Osteoblast (primary cell): Measurements from ENCODE around the gene NCS1. TPM values are rescaled to one million over a fixed set of nuclear protein-coding genes. Genes with fewer than 3 reads are reported as not detected.
A peak's percentile ranks its signal among the peaks of the same experiment; 100 is the strongest.

Source experiments
- DNase-seq: peaks from one replicate; pipeline ENCODE4 v3.0.0; 2011; ENCODE audit warnings: low spot score, mixed read lengths; ENCODE audit not compliant: insufficient read length; ENCODE audit errors: missing footprints
- H2AFZ ChIP-seq: 2 replicates; pipeline ENCODE4 v1.6.0; 2011; ENCODE audit warnings: mild to moderate bottlenecking, low read length
- H3K27ac ChIP-seq: 2 replicates; pipeline ENCODE4 v1.5.1; 2011; ENCODE audit warnings: mild to moderate bottlenecking, low read depth, low read length, moderate library complexity
- H3K27me3 ChIP-seq: 2 replicates; pipeline ENCODE4 v1.6.0; 2012; ENCODE audit warnings: mild to moderate bottlenecking, control low read depth, inconsistent platforms, low read length, moderate library complexity; ENCODE audit not compliant: insufficient read depth
- H3K36me3 ChIP-seq: 2 replicates; pipeline ENCODE4 v1.5.1; 2011; ENCODE audit warnings: mild to moderate bottlenecking, low read length, control low read depth, moderate library complexity; ENCODE audit not compliant: insufficient read depth
- H3K4me1 ChIP-seq: 2 replicates; pipeline ENCODE4 v1.5.1; 2011; ENCODE audit warnings: mild to moderate bottlenecking, low read length, control low read depth, moderate library complexity; ENCODE audit not compliant: insufficient read depth
- H3K4me2 ChIP-seq: 2 replicates; pipeline ENCODE4 v1.6.0; 2011; ENCODE audit warnings: mild to moderate bottlenecking, low read length; ENCODE audit not compliant: insufficient read depth
- H3K4me3 ChIP-seq: fragments of 200-600 bp; sonication (generic); 3 replicates; pipeline ENCODE4 v1.5.1; 2012; ENCODE audit warnings: mild to moderate bottlenecking, low read length, inconsistent platforms; ENCODE audit not compliant: insufficient read depth
- H3K79me2 ChIP-seq: 2 replicates; pipeline ENCODE4 v1.6.0; 2012; ENCODE audit warnings: mild to moderate bottlenecking, low read length, control low read depth, inconsistent platforms; ENCODE audit not compliant: insufficient read depth
- H3K9me3 ChIP-seq: 2 replicates; pipeline ENCODE4 v1.5.1; 2011; ENCODE audit warnings: low read depth, low read length, control low read depth
- H4K20me1 ChIP-seq: 2 replicates; pipeline ENCODE4 v1.6.0; 2012; ENCODE audit warnings: mild to moderate bottlenecking, low read length, control low read depth; ENCODE audit not compliant: insufficient read depth
- total RNA-seq: library from RNA; depleted of rRNA; stranded (reverse); fragments of >200 nt; gene quantifications from 2 replicates; pipeline ENCODE4 v1.2.3, GENCODE V29; 2012
- TF ChIP-seq, protein P1 (sequence below): IDR thresholded peaks from 2 replicates; pipeline ENCODE4 v1.5.1; 2011; ENCODE audit warnings: mild to moderate bottlenecking, low read depth, low read length, moderate library complexity; ENCODE audit errors: extremely low read depth

NCS1 gene
- total RNA-seq, 1 donor = 49.9 TPM

DNA sequence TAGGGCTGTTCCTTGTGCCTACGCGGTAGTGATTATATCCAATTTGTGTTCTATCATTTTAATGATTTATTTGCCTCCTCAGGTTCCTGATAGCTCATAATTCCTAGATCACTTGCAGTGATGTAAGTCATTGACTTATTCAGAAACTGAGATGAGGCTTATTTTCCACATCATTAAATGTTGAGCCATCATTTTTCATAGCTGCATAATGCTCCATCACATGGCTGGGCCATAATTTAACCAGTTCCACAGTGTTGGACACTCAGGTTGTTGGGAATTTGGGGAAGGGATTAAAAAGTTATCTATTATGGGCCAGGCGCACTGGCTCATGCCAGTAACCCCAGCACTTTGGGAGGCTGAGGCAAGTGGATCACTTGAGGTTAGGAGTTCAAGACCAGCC is 57.6 kb downstream of the NCS1 start:
- Histone ChIP-seq H3K27ac (no peak overlapping the region), H4K20me1 (no peaks in the 10 kb centered on the region), H3K4me1 (no peaks in the 10 kb centered on the region), H3K36me3 (peaks cover 51% of the 10 kb centered on the region), H3K79me2 (peaks cover 4% of the 10 kb centered on the region), H3K4me2 (no peak overlapping the region), H3K27me3 (no peaks in the 10 kb centered on the region), H3K4me3 (no peak overlapping the region), H2AFZ (no peak overlapping the region), H3K9me3 (peaks cover 4% of the 10 kb centered on the region)
- TF ChIP-seq, protein P1, sequence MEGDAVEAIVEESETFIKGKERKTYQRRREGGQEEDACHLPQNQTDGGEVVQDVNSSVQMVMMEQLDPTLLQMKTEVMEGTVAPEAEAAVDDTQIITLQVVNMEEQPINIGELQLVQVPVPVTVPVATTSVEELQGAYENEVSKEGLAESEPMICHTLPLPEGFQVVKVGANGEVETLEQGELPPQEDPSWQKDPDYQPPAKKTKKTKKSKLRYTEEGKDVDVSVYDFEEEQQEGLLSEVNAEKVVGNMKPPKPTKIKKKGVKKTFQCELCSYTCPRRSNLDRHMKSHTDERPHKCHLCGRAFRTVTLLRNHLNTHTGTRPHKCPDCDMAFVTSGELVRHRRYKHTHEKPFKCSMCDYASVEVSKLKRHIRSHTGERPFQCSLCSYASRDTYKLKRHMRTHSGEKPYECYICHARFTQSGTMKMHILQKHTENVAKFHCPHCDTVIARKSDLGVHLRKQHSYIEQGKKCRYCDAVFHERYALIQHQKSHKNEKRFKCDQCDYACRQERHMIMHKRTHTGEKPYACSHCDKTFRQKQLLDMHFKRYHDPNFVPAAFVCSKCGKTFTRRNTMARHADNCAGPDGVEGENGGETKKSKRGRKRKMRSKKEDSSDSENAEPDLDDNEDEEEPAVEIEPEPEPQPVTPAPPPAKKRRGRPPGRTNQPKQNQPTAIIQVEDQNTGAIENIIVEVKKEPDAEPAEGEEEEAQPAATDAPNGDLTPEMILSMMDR = no peak
- no peak for DNase-seq

GRCh38 chr9:130230631-130231030 is 58.4 kb downstream of the NCS1 start:
- H3K4me2 ChIP-seq = no peak overlapping the region
- H3K4me1 ChIP-seq = no peaks in the 10 kb centered on the region
- peaks cover 3% of the 10 kb centered on the region for H4K20me1 ChIP-seq
- H2AFZ ChIP-seq = no peak overlapping the region
- H3K27ac ChIP-seq = no peak overlapping the region
- peaks cover 4% of the 10 kb centered on the region for H3K9me3 ChIP-seq
- no peak overlapping the region for H3K4me3 ChIP-seq
- no peaks in the 10 kb centered on the region for H3K27me3 ChIP-seq
- TF ChIP-seq, protein P1 = no peak
- peaks cover 4% of the 10 kb centered on the region for H3K79me2 ChIP-seq
- peak; percentile 21 for DNase-seq
- H3K36me3 ChIP-seq = peaks cover 44% of the 10 kb centered on the region

DNA sequence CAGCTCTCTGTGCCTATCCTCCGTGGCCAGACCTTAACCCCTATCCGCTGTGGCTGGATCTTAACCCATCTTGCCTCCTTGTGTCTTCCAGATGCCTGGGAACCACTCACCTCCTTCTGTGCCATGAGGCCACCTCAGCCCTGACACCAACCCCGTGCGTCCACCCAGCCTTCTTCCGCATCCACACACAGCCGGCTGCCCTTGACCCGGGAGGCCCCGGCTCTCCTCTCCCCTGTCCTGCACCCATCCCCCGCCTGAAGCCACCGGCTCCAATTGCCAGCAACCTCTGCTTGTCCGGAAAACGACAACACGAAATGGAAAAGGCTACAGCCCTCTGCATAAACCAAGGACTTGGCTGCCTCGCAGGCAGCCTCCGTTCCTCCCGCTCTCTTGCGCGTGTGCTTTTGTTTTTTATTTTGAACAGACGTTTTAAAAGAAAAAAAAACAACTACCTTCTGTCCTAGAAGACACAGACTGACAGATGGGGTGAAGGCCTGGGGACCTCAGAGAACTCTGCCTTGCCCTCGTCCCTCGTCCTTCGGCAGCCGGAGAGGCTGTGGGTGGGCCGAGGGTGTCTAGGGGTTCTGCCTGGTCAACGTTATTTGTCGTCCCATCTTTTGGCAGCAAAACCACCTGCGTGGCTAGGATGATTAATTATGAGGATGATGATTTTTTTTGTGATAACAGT is 60.8 kb downstream of the NCS1 start:
- Histone ChIP-seq H3K79me2 (no peaks in the 10 kb centered on the region), H2AFZ (no peak overlapping the region), H3K27ac (no peak overlapping the region), H3K4me1 (peaks cover 5% of the 10 kb centered on the region), H3K4me2 (no peak overlapping the region), H3K36me3 (peaks cover 22% of the 10 kb centered on the region), H3K4me3 (no peak overlapping the region), H3K27me3 (no peaks in the 10 kb centered on the region), H3K9me3 (no peaks in the 10 kb centered on the region), H4K20me1 (peaks cover 3% of the 10 kb centered on the region)
- TF ChIP-seq, protein P1 = no peak
- peak; percentile 52 for DNase-seq

GRCh38 chr9:130233587-130233945 is 61.4 kb downstream of the NCS1 start:
- TF ChIP-seq, protein P1 = no peak
- H3K79me2 ChIP-seq = no peaks in the 10 kb centered on the region

More at GRCh38 chr9:130233587-130233945, 61.4 kb downstream of the NCS1 start:
- Histone ChIP-seq H3K4me2 (no peak overlapping the region), H2AFZ (no peak overlapping the region), H3K4me1 (peaks cover 5% of the 10 kb centered on the region), H3K4me3 (no peak overlapping the region), H3K27me3 (no peaks in the 10 kb centered on the region), H3K36me3 (peaks cover 22% of the 10 kb centered on the region), H3K27ac (no peak overlapping the region), H3K9me3 (no peaks in the 10 kb centered on the region), H4K20me1 (peaks cover 3% of the 10 kb centered on the region)
- DNase-seq = no peak
